ENCODE data around the gene FAM174B. TPM values are rescaled to one million over a fixed set of nuclear protein-coding genes. Genes with fewer than 3 reads are reported as not detected.
"Not testable (repeated sequence)": the region's sequence is repeated elsewhere in the genome, so short reads cannot be mapped to it uniquely, and the experiment has no call there.

FAM174B gene
- total RNA-seq, 1 donor from 2014 or later: 16.2 TPM

DNA sequence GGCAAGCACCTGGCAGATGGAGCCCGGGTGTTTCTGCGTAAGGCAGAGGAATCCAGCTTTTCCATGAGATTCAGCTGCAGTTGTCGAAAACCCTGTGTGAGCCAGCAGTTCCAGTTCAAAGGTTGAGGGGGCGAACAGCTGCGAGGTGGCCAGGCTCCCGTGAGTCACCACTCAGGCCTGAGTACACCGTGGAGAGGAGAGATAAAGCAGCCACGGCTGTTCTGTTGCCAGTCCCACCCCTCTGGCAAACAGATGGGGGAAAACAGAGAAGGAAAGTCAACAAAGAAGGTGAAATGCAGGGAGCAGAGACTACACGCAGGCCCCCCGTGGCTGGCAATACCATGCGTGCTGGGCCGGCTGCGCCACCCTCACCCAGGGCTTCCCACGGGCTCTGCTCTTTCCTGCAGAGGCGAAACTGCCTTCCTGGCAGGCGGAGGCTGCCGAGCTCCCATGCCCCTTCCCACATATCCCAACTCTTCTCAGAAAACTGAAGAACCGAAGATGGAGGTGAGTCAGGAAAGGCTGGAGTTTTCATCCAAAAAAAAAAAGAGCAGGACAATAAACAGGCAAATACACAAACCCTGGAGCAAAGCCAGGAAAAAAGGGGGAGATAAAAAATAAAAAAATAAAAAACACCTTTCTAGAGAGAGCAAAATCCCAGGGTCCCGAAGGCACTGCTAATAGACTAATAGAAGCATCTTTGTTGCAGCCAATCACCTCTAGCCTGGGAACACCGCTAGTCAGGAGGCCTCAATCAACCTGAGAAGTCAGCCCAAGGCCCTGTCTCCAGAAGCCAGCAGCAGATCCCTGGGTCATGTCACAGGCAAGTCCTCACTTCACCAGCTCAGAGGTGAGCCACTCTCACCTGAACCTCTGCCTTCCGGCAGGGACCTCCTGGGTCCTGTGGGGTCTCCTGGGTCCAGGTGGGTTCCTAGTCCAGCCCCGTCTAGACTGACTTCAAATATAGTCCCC, 37.7 kb downstream of the FAM174B start:
- DNase-seq: peak; percentile 39

DNA sequence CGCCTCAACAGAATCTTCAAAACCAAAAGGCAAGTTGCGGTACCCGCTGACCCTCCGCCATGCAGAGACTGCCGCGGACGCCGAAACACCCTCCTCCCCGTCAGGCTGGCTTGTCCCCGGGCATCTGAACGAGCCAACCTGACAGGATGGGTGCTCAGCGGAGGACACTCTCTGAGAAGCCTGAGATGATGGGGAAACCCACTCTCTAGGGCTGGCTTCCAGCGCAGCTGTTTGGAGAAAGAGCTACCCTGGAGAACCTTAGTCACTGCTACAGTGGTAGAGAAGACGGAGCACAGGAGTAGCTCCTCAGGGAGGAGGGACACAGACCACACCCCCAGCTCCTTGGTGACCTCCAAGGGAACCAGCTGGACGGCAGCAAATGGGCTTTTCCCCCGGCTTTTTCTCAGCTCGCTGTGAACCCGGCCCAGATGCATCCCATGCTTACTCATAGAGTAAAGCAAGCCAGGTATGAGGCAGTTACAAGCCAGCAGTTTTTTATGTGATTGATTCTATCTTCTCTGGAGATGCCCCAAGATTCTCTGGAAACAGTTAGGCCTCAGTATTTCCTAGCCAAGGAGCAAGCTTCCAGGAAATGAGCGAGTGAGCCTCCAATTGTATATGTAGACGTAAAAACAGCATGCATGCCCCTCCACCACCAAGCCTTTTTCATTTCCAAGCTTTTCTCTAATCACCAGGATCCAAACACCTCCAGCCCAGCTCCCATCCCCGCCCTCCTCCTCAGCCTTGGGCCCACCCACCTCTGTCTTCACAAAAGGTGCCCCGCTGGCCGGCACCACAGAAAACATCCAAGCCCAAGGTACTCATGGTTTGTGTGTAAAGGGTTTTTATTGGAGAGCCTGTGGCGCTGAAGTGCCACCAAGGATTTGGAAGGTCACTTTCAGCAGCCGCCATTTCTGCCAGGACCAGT, 38.7 kb downstream of the FAM174B start:
- DNase-seq: peak; percentile 71

DNA sequence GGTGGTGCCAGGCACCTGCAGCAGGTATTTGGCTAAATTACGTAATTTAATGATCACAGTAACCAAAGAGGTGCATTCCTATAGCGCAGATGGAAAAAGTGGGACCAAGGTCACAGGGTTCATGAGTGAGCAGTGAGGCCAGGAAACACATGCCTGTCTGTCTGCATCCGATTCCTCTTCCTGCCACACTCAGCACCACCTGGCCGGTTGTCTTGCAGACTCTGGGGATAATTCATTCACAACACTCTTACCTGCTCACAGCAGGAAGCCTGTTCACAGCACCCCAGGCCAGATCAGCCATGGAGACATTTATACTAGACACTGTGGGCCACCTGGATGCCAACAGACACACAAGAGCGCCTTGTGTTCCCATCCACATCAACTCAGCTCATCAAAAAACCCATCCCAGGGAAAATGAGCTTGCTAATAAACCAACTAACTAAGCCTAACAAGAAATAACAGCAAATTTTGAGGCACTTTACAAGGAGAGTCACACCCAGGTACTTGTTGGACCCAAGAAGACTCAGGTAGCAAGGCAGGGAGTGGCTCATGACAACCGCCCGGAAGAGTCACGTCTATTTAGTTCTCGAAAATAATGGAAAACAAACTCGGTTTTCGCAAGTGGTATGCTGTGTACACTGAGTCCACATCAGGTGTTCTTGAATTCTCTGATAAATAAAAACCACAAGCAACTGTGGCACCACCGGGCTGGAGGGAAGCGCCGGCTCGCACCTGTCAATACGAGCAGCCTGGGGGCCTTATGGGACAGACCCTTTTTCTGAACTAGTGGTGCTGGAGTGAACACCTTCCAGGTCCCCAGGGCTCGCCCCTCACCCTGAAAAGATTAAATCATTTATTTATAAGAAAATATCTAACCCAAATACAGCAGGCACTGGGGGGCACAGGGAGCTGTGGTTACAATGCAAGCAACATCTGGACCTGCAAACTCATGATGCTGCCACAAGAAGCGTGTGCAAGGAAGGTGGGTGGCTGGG, 40.5 kb downstream of the FAM174B start:
- DNase-seq: no peak

DNA sequence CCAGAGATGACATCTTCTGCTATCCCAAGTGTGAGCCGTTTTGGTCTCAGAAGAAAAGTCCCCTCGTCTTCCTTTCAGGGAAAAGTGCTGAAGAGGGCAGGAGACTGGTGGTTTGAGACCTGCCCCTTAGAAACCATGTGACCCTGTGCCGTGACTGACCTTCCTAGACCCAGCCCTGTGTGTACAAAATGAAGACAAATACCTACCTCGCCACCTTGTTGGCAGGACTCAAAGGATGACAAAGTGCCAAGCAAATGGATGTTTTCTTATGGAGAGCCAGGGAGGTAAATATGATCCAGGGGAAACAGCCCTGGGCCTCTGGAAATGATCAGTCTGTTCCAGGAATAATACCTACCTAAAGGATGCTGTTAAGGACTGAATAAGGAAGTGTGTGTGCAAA, 41.3 kb downstream of the FAM174B start:
- no peak for DNase-seq

DNA sequence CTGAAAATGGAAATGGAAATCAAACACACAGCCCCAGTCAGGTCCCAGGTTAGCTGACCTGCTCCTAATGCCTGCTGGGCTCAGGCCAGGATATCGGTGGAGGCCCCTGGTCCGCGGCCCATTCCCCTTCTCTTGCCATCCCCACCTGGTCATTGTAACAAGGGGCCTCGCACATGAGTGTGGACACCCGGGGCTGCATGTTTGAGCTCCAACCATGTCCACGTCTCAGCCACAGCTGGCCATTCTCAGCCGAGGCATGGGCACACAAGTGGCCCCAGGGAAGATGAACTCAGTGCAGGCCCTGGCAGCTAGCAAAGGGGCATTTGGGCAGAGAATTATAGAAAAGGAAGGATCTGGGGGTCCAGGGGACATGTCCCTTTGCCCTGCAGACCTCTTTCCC, 41.7 kb downstream of the FAM174B start:
- no peak for DNase-seq

DNA sequence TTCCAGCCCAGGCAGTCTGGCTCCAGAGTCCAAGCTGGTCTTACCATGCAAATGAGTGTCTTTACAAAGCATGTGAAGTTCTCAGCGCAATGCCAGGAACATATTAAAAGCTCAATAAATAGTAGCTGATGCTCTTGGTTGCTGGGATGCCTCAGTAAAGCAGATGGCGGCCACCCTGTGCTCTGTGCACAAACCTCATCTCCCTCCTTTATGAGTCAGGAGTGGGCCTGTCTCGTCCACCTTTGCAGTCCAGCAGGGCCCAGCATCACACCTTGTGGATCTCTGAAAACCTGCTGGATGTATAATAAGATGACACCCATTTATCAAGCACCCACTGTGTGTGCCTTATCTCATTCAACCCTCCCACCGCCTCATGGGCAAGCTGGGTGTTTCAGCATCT, 42.7 kb downstream of the FAM174B start:
- no peak for DNase-seq

DNA sequence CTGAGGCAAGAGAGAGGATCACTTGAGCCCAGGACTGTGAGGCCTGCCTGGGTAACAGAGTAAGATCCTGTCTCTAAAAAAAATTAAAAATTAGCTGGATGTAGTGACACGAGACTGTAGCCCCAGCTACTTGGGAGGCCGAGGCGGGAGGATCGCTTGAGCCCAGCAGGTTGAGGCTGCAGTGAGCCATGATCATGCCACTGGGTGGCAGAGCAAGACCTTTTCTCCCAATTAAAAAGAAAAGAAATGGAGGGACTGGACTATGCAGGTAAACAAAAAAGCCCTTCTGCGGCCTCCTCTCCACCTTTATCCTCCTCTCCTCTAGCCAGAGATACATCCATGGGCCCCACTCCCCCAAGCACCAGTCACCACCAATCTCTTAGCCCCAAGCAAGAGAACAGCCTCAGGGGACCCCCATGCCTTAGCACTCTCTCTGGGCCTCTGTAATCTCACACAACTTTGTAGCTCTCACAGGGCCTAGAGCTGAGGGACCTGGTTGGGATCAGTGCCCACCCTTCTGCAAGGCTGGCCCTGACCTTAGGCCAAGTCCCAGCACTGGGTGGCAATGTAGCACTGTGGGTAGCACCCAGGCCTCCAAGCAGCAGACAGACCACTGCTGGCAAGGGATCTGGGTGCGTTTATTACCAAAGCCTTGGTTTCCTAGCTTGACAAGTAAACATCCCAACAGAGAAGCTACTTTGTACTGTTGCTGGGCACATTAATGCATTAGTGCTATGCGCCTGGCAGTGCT, 43.4 kb downstream of the FAM174B start:
- DNase-seq: no peak

DNA sequence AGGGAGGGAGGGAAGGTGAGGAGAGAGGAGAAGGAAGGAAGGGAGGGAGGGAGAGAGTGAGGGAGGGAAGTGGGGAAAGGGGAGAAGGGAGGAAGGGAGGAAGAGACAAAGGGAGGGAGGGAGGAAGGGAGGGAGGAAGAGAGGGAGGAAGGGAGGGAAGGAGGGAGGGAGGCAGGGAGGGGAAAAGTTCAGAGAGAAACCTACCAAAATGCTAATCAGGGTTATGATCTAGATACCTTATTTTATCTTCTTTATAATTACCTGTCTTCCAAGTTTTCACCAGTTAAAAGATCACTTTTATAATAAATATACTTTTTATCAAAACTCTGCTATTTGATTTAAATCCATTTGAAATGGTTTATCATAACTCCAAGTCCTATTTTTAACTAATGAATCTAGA, 44.4 kb downstream of the FAM174B start:
- DNase-seq: no peak

DNA sequence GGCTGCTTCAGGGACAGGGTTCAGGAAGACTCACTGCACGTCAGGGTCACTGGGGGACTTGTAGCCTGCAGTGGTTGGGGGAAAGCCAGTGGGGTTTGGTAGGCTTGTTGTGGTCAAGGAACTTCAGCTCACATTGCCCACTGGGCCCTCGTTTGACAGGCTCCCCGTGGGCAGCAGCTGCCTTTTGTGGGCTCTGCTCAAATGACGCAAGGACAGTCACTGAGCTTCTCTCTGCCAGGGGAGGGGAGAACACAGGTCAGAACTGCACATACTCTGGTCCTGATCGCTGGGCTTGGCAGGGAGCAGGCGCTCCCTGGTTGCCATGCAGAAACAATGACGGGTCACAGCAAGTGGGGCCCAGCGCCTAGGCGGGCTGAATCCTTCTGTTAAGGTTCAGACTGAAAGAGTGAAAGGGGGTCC, 45.5 kb downstream of the FAM174B start:
- DNase-seq: no peak

DNA sequence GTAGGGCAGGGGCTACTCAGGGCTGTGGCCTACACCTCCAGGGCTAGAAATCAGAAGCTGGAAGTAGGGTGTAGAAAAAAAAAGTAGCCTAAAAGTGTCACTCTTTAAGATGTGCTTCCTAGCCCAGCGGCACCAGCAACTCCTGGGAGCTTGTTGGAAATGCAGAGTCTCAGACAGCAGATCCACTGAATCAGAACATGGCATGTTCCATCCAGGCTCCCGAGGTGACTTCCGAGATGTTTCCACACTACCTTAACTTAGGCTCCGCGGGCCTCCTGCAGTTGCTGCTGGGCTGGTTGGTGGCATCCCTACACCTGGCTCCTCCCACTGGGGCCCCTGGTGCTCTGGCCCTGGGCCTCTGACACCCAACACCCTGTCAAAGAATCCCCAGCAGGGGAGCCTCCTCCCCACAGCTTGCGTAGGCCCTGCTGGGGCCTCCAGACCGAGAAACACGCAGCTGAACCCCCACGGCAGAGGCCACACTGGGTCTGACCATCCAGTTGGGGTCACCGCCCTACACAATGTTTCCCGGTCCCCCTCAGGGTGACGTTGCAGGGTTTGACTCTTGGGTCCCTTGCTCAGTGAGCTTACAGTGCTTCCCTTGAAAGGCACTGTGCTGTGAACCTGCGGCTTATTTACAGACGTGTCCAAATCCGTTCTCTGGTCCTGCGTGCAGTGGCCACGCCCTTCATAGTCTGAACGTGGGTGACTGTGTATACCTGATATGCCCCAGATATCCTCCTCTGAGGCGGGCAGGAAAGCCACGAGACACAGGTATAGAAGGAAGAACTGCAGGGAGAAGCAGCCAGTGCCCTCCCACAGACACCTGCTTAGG, 46.5 kb downstream of the FAM174B start:
- DNase-seq: no peak

DNA sequence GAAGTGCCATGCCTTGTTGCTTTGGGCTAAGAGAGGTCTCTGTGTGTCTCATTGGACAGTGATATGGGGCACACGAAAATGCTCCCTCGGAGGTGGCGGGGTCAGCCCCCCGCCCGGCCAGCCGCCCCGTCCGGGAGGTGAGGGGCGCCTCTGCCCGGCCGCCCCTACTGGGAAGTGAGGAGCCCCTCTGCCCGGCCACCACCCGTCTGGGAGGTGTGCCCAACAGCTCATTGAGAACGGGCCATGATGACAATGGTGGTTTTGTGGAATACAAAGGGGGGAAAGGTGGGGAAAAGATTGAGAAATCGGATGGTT, 48.8 kb downstream of the FAM174B start:
- DNase-seq: not testable (repeated sequence)

DNA sequence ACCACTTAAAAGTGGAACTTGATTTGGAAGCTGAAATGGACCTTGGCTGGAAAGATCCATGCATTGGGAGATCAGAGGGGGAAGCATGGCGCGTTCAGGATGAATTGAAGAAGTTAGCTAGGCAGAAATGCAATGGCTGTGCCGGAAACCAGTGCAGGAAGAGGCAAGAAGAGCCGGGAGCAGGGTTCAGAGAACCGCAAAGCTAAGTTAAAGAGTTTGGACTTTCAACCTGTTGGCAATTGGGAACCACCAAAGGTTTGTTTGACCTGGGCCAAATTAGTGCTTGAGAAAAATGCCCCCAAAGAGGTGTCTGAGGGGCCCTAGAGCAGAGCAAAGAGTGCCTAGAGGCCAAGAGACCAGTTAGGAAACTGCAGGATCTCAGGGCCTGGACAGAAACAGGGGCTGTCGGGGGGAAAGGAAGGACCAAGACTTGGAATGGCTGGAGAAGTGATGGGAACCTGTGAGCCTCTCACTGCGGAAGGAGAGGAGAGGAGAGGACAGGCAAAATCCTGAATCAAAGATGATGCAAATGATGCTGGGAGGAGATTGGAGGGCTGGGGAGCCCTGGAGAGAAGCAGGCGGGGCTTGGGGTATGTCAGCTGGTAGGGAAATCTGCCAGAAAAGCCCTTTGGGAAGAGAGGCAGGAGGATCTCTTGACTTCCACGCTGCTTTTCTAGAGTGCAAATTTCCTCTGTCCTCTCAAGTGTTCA, 49.3 kb downstream of the FAM174B start:
- DNase-seq: no peak

DNA sequence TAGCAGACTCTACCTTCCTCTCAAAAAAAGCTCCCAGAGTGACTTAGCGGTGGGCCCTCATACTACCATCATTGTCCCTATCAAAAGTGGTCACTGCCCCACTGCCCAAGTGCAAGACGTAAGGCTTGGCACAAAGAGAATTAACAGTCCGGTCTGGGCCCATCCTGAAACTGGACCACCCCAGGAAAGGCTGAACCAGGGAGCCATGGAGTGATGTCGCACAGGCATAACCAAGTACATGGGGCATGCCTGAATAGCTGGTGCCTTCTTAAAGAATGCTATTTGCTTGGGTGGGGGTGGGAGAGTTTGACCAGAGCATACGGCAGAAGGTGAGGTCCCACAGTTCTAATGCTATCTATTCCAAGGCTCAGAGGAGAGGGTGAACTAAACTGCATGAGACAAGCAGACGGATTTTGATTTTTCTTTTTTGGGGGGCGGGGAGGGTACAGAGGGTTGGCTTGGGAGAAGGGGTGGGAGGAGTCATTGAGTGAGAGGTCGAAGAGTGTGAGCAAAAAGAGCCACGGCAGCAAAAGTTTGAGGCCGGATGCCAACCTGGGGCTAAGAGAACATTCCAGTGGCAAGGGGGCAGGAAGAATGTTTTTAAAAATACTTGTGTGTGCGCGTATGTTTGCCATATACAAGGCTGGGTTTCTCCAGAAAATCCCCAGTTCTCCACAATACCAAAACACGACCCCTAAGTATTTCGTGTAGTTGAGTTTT, 50.2 kb downstream of the FAM174B start:
- peak; percentile 22 for DNase-seq

DNA sequence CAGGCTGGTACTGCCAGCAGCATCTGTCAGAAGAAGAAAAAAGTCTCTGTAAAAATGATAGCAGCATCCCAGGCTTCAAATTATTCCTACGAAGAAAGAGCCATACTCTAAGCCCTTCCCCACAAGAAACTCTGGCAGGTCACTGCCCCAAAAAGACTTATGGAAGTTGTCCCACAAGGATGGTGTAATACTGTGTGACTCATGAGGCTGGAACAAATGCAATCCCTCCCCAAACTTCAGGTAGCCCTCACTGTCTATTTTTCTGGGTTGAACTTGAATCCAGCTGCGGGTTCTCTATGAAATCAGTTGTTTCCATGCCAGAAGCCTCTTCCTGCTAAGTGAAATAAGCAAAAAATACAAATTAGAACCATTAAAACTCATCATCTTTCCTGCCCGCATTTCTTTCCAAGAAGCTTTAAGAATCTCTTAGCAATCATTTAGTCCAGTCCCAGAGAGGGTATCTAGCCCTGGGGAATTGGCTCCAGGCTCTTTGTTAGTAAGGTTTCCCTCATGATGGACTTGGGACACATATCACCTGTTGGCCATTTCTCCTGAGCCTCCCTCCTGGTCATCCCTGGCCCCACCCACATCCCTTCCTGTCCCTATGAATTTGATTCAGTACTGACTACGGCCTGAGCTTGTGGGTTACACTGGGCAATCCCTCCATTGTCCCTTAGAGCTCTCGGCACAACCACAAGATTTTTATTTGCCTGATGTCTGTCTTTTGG, 51.7 kb downstream of the FAM174B start:
- DNase-seq: no peak

DNA sequence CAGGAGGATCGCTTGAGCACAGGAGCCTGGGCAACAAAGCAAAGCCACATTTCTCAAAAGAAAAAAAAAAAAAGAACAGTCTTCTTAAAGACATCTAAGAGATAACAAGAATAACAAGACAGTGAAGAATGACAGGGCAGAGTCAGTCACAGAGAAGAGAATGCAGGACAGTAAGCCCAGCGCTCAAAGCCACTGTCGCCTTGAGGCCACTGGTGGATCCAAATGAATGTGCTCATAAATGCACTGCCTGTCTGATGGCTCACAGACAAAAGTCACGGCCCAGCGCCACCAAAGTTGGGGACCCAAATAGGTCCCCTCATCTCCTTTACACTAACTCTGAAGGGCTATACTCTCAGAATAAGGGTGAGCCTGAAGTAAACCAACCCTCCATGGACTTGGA, 52.3 kb downstream of the FAM174B start:
- DNase-seq: no peak

DNA sequence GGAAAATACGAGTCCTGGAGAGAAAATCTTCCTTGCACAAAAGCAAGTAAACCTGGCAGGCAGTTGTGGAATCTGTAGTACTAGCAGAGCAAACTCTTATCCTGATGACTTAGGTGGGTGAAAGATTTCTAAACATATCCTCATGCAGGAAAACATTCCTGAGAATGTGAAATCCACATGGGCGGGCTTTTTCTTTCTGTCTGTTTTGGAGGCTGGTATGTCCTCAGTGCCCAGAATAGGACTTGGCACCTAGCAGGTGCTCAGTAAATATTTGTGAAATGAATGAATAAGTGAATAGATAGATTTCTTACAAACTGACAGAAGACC, 53.3 kb downstream of the FAM174B start:
- DNase-seq: no peak

DNA sequence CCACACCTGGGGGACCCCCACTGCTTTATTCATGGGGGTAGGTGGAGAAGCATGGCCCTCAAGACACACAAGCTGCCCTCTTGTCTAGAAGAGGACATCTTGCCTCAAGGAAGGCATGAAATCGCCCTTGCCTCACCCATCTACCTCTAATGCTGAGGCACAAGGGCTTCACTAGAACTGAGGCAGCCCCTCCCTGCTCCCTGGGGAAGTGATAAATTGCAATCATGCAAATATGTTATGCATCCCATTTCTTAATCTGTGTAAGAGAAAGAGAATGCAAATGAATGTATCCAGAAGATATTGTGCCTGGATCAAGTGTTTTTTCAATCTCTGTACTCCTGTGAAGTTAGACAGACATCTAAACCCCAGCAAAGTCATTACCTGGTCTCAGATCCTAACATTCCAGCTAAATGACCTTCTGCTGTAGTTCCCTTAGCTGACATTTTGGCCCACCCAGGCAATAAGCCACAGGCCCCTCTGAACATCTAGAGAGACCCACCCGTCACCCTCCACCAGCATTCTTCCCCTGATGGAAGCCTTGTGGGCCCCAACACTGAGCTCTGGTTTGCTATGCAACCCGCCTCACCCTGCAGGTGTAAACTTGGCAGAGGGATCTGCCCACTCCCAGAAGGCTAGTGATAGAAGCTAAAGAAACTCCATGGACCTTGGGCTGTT, 53.8 kb downstream of the FAM174B start:
- DNase-seq: no peak

DNA sequence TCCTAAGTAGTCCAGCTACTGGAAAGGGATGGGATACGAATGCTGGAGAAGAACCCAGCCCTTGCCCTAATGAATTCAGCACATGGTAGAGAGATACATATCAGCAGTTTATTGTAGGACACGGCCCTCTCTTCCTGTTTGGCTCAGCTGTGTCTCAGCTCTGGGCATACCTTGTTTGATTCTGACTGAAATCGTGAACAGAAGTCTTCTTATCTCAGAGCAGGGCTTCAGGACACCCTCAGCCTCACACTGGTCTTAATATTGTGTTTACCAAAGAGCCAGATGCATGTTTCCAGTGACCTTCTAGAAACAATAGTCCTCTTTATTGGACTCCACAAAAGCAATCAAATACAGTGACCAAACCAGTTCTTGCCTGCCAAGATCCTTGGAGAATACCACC, 54.7 kb downstream of the FAM174B start:
- DNase-seq: no peak
